H1 (cell line): Measurements from ENCODE around the gene FOXP2. TPM values are rescaled to one million over a fixed set of nuclear protein-coding genes. Genes with fewer than 3 reads are reported as not detected.
A peak's percentile ranks its signal among the peaks of the same experiment; 100 is the strongest.

ENCODE experiments used
- CTCF ChIA-PET: fragments of 300-600 bp; sonication (Branson Sonifier 250); formaldehyde crosslinking; loops from one replicate; lab custom pipeline; 2021; ENCODE audit not compliant: partially characterized antibody; lab: Charles Lee
- POLR2A ChIA-PET: fragments of 300-600 bp; sonication (Branson Sonifier 250); formaldehyde crosslinking; loops from one replicate; lab custom pipeline; 2021; ENCODE audit warnings: inconsistent platforms; ENCODE audit not compliant: partially characterized antibody; lab: Charles Lee
- DNase-seq, 2 experiments: peaks; one replicate each; pipeline versions ENCODE4 v3.0.0 to v3.0.0-alpha.2; 2010 to 2022; ENCODE audit warnings: low spot score in 2 of 2, low read depth in 1 of 2, mixed read lengths in 1 of 2
- FAIRE-seq: peaks from 2 replicates; lab custom pipeline; 2011; peaks lifted over from hg19 to GRCh38; lab: Jason Lieb, UNC
- H2AFZ ChIP-seq: 2 replicates; pipeline ENCODE4 v1.8.1; 2012; ENCODE audit warnings: low read length, inconsistent platforms
- H2AK5ac ChIP-seq: 2 replicates; pipeline ENCODE4 v1.6.1; 2013; ENCODE audit warnings: low read depth, low read length
- H2BK120ac ChIP-seq: replicated peaks from 2 replicates; pipeline ENCODE3; 2013; ENCODE audit warnings: low read depth, low read length, inconsistent platforms
- H2BK12ac ChIP-seq: 2 replicates; pipeline ENCODE4 v1.6.1; 2013; ENCODE audit warnings: low read depth, low read length
- H2BK15ac ChIP-seq: 2 replicates; pipeline ENCODE4 v1.6.1; 2013; ENCODE audit warnings: low read length
- H2BK20ac ChIP-seq: 2 replicates; pipeline ENCODE4 v1.6.1; 2013; ENCODE audit warnings: low read length
- H2BK5ac ChIP-seq: 2 replicates; pipeline ENCODE4 v1.6.1; 2013; ENCODE audit warnings: low read depth, low read length
- H3K14ac ChIP-seq: 2 replicates; pipeline ENCODE4 v1.6.1; 2013; ENCODE audit warnings: inconsistent platforms; ENCODE audit not compliant: insufficient read length
- H3K18ac ChIP-seq: 2 replicates; pipeline ENCODE4 v1.6.1; 2013; ENCODE audit warnings: low read length; ENCODE audit errors: extremely low read depth
- H3K23ac ChIP-seq: 2 replicates; pipeline ENCODE4 v1.6.1; 2013; ENCODE audit warnings: inconsistent platforms; ENCODE audit not compliant: insufficient read length
- H3K23me2 ChIP-seq: 2 replicates; pipeline ENCODE4 v1.6.1; 2013; ENCODE audit warnings: low read depth, low read length
- H3K27ac ChIP-seq: 2 replicates; pipeline ENCODE4 v1.6.1; 2011; ENCODE audit warnings: low read depth, low read length, inconsistent platforms
- H3K27me3 ChIP-seq, 4 experiments: replicated peaks in 1 of 4; 1 replicate in 1 of 4; 2 replicates in 3 of 4; pipeline versions ENCODE4 v1.6.1 to v1.8.1; 2011 to 2013; ENCODE audit warnings: low read length in 3 of 4, mild to moderate bottlenecking in 3 of 4, inconsistent platforms in 2 of 4, mixed read lengths in 2 of 4, moderate library complexity in 1 of 4; ENCODE audit not compliant: control insufficient read depth in 3 of 4, insufficient read depth in 3 of 4; ENCODE audit errors: extremely low read depth in 1 of 4
- H3K36me3 ChIP-seq, 4 experiments: 2 replicates each; pipeline versions ENCODE4 v1.6.1 to v1.8.1; 2011 to 2013; ENCODE audit warnings: mild to moderate bottlenecking in 4 of 4, low read length in 3 of 4, moderate library complexity in 2 of 4, control low read depth in 1 of 4, inconsistent platforms in 1 of 4; ENCODE audit not compliant: insufficient read depth in 4 of 4, control insufficient read depth in 2 of 4
- H3K4ac ChIP-seq: replicated peaks from 2 replicates; pipeline ENCODE3; 2013; ENCODE audit warnings: low read length, low read depth, mixed read lengths, inconsistent platforms; ENCODE audit not compliant: insufficient read length
- H3K4me1 ChIP-seq, 4 experiments: replicated peaks in 1 of 4; 1 replicate in 1 of 4; 2 replicates in 3 of 4; pipeline versions ENCODE4 v1.6.1 to v1.8.1; 2011 to 2013; ENCODE audit warnings: low read length in 3 of 4, inconsistent platforms in 2 of 4, mixed read lengths in 1 of 4; ENCODE audit not compliant: insufficient read depth in 4 of 4, control insufficient read depth in 3 of 4
- H3K4me2 ChIP-seq, 2 experiments: 2 replicates each; pipeline versions ENCODE4 v1.6.1 to v1.8.1; 2011 to 2013; ENCODE audit warnings: low read depth in 2 of 2, low read length in 2 of 2, control low read depth in 1 of 2, inconsistent platforms in 1 of 2, mild to moderate bottlenecking in 1 of 2; ENCODE audit not compliant: insufficient read depth in 1 of 2
- H3K4me3 ChIP-seq, 4 experiments: fragments of 200-600, 300-600 bp in 1 of 4; sonication (generic), shearing (Covaris generic), sonication (Bioruptor Twin) in 1 of 4; 2 replicates each; pipeline versions ENCODE4 v1.5.1 to v1.8.1; 2011 to 2016; ENCODE audit warnings: low read length in 4 of 4, low read depth in 3 of 4, control low read depth in 2 of 4, inconsistent platforms in 2 of 4, mild to moderate bottlenecking in 2 of 4, mixed read lengths in 1 of 4, moderate library complexity in 1 of 4; ENCODE audit not compliant: insufficient read depth in 2 of 4; ENCODE audit errors: extremely low read depth in 1 of 4
- H3K56ac ChIP-seq: replicated peaks from 2 replicates; pipeline ENCODE3; 2013; ENCODE audit warnings: low read depth, mild to moderate bottlenecking, mixed read lengths, low read length, inconsistent platforms; ENCODE audit not compliant: insufficient read length
- H3K79me1 ChIP-seq: 2 replicates; pipeline ENCODE4 v1.6.1; 2013; ENCODE audit warnings: low read depth, low read length, control low read depth
- H3K79me2 ChIP-seq, 2 experiments: 2 replicates each; pipeline versions ENCODE4 v1.6.1 to v1.8.1; 2012 to 2013; ENCODE audit warnings: low read length in 2 of 2, mild to moderate bottlenecking in 2 of 2, inconsistent platforms in 1 of 2; ENCODE audit not compliant: insufficient read depth in 2 of 2, control insufficient read depth in 1 of 2
- H3K9ac ChIP-seq, 4 experiments: replicated peaks in 1 of 4; 1 replicate in 1 of 4; 2 replicates in 3 of 4; pipeline versions ENCODE4 v1.6.1 to v1.8.1; 2011 to 2013; ENCODE audit warnings: low read depth in 3 of 4, low read length in 3 of 4, control low read depth in 2 of 4, mild to moderate bottlenecking in 2 of 4, moderate library complexity in 2 of 4, inconsistent platforms in 1 of 4; ENCODE audit errors: extremely low read depth in 1 of 4
- H3K9me3 ChIP-seq, 2 experiments: 2 replicates each; pipeline versions ENCODE4 v1.6.1 to v1.8.1; 2012 to 2013; ENCODE audit warnings: mild to moderate bottlenecking in 2 of 2, moderate library complexity in 2 of 2, control low read depth in 1 of 2, inconsistent platforms in 1 of 2, low read depth in 1 of 2, low read length in 1 of 2, mixed read lengths in 1 of 2; ENCODE audit not compliant: insufficient read depth in 2 of 2
- H4K20me1 ChIP-seq, 2 experiments: replicated peaks in 1 of 2; 2 replicates each; pipeline versions ENCODE3 to v1.8.1; 2011 to 2013; ENCODE audit warnings: inconsistent platforms in 2 of 2, low read length in 2 of 2, mild to moderate bottlenecking in 1 of 2; ENCODE audit not compliant: insufficient read depth in 2 of 2, control insufficient read depth in 1 of 2
- H4K5ac ChIP-seq: 2 replicates; pipeline ENCODE4 v1.6.1; 2013; ENCODE audit warnings: low read length, low read depth, mixed read lengths, inconsistent platforms; ENCODE audit not compliant: insufficient read length
- H4K8ac ChIP-seq: 2 replicates; pipeline ENCODE4 v1.8.0; 2013; ENCODE audit warnings: mild to moderate bottlenecking, moderate library complexity, low read length, inconsistent platforms; ENCODE audit not compliant: insufficient read depth; ENCODE audit errors: extremely low read depth
- H4K91ac ChIP-seq: replicated peaks from 2 replicates; pipeline ENCODE3; 2013; ENCODE audit warnings: low read length, mixed read lengths, inconsistent platforms; ENCODE audit not compliant: insufficient read length
- ASH2L ChIP-seq: fragments of 200-600, 300-600 bp; sonication (generic); IDR thresholded peaks from one replicate; pipeline ENCODE4 v1.7.1; 2017; ENCODE audit warnings: low read length
- ATF3 ChIP-seq: IDR thresholded peaks from 2 replicates; pipeline ENCODE4 v1.6.1; 2011; ENCODE audit warnings: low read depth, mild to moderate bottlenecking, low read length; ENCODE audit not compliant: insufficient read depth
- BRCA1 ChIP-seq: IDR thresholded peaks from 2 replicates; pipeline ENCODE4 v1.6.1; 2012; ENCODE audit warnings: low read depth, low read length, improper control_type of control experiment
- CBX8 ChIP-seq: fragments of 300-800, 300-1000 bp; sonication (generic); IDR thresholded peaks from 2 replicates; pipeline ENCODE4 v1.7.1; 2016; ENCODE audit warnings: low read depth, low read length, borderline replicate concordance
- E2F6 ChIP-seq: IDR thresholded peaks from 2 replicates; pipeline ENCODE4 v1.6.1; 2012; ENCODE audit warnings: inconsistent platforms
- KDM1A ChIP-seq: fragments of 200-600, 300-600 bp; sonication (generic); IDR thresholded peaks from 2 replicates; pipeline ENCODE4 v1.7.1; 2016; ENCODE audit warnings: mild to moderate bottlenecking, low read length, borderline replicate concordance
- KDM4A ChIP-seq: IDR thresholded peaks from one replicate; pipeline ENCODE4 v1.7.1; 2012; ENCODE audit warnings: low read depth, mild to moderate bottlenecking, moderate library complexity, low read length, inconsistent platforms; ENCODE audit not compliant: severe bottlenecking
- NANOG ChIP-seq: IDR thresholded peaks from 2 replicates; pipeline ENCODE4 v1.6.1; 2011; ENCODE audit warnings: low read length, low read depth, mild to moderate bottlenecking, inconsistent platforms; ENCODE audit not compliant: insufficient read depth, poor library complexity, severe bottlenecking
- RFX5 ChIP-seq: IDR thresholded peaks from 2 replicates; pipeline ENCODE4 v1.6.1; 2011; ENCODE audit warnings: low read depth, low read length, improper control_type of control experiment, borderline replicate concordance
- SP1 ChIP-seq: IDR thresholded peaks from 2 replicates; pipeline ENCODE4 v1.6.1; 2011; ENCODE audit warnings: low read depth, low read length
- SP4 ChIP-seq: IDR thresholded peaks from 2 replicates; pipeline ENCODE4 v1.6.1; 2012; ENCODE audit warnings: low read length, inconsistent platforms
- TBP ChIP-seq: IDR thresholded peaks from 2 replicates; pipeline ENCODE4 v1.6.1; 2011; ENCODE audit warnings: low read depth, low read length, improper control_type of control experiment
- TCF12 ChIP-seq: IDR thresholded peaks from 2 replicates; pipeline ENCODE4 v1.6.1; 2011; ENCODE audit warnings: low read depth, mild to moderate bottlenecking, low read length
- WGBS, 2 experiments: shearing (Covaris generic) in 1 of 2; methylation state at CpG; one replicate each; pipeline versions ENCODE4 v1.1.6 to v1.1.7; 2013 to 2015; ENCODE audit warnings: low lambda C conversion rate in 2 of 2, mixed read lengths in 2 of 2, inconsistent platforms in 1 of 2, low coverage in 1 of 2, missing lambda C conversion rate in 1 of 2; ENCODE audit not compliant: insufficient replicate concordance in 2 of 2, insufficient coverage in 1 of 2, insufficient read length in 1 of 2; ENCODE audit errors: extremely low coverage in 1 of 2, missing lambda C conversion rate in 1 of 2; 5-methylcytosine and 5-hydroxymethylcytosine counted together
- polyA plus RNA-seq, 7 experiments: library from polyadenylated mRNA; depleted of rRNA in 3 of 7; stranded (reverse) in 5 of 7; unstranded in 2 of 7; fragments of >200 nt in 5 of 7; fragments of 200-250 nt in 2 of 7; gene quantifications; 1 replicate in 5 of 7; 2 replicates in 1 of 7; 4 replicates in 1 of 7; pipeline versions ENCODE4 v1.2.1 to v1.2.3, GENCODE V29; 2011 to 2013; ENCODE audit warnings: missing spikeins in 2 of 7, mixed read lengths in 2 of 7
- total RNA-seq: library from RNA; stranded (reverse); fragmentation: NEBNext Ultra II Directional; extraction: Animal tissue kit (Norgen Biotek cat#: 25700); gene quantifications from 2 replicates; pipeline ENCODE4 v1.2.1, GENCODE V29; 2021

Gene FOXP2
- total and polyA plus RNA-seq, 2 of the 8 experiments (the other 6 are each of a cell fraction or from before 2014, with no cell fraction given) = 0.09 to 0.43 TPM

- no peaks in the 10 kb centered on the region for H3K9me3 ChIP-seq
- H3K27me3 ChIP-seq = no peaks in the 10 kb centered on the region
- H3K23me2 ChIP-seq = no peaks in the 10 kb centered on the region
- no peak overlapping the region for H2AK5ac ChIP-seq
- H3K4me1 ChIP-seq = no peaks in the 10 kb centered on the region; a peak in 1 of 7 replicates
- ChIA-PET POLR2A (no interaction called here), CTCF (no interaction called here)
- no peak overlapping the region for H3K4ac ChIP-seq
- 68% methylated on average over 2 of the region's 2 CpGs; no CpG with 5 or more reads in 1 of the 2 experiments for WGBS, 2 experiments
- no peak overlapping the region for H3K4me2 ChIP-seq
- H3K27ac ChIP-seq = no peak overlapping the region
- H2BK15ac ChIP-seq = no peak overlapping the region
- H3K18ac ChIP-seq = no peak overlapping the region
- peak; percentile 28 for FAIRE-seq
- H3K23ac ChIP-seq = no peak overlapping the region
- no peak overlapping the region for H3K4me3 ChIP-seq
- H3K79me2 ChIP-seq = no peaks in the 10 kb centered on the region
- no peak overlapping the region for H2BK12ac ChIP-seq
- H2BK120ac ChIP-seq = no peak overlapping the region
- H4K8ac ChIP-seq = no peak overlapping the region
- H3K79me1 ChIP-seq = no peaks in the 10 kb centered on the region
- H2AFZ ChIP-seq = no peak overlapping the region
- H3K56ac ChIP-seq = no peak overlapping the region
- no peaks in the 10 kb centered on the region for H3K36me3 ChIP-seq
- no peak overlapping the region for H3K14ac ChIP-seq
- H4K5ac ChIP-seq = no peak overlapping the region
- H2BK20ac ChIP-seq = no peak overlapping the region
- H4K91ac ChIP-seq = no peak overlapping the region
- DNase-seq = no peak
- H3K9ac ChIP-seq = no peak overlapping the region
- no peaks in the 10 kb centered on the region for H4K20me1 ChIP-seq
- TF ChIP-seq RFX5 (no peak), SP4 (no peak), TBP (no peak), SP1 (no peak), TCF12 (no peak), BRCA1 (no peak), ATF3 (no peak), CBX8 (no peak), NANOG (no peak), ASH2L (no peak), KDM1A (no peak), E2F6 (no peak), KDM4A (no peak)
- TF ChIP-seq, all 59 proteins: peak for 0
- no peak overlapping the region for H2BK5ac ChIP-seq
Observed at GRCh38 chr7:114574384-114574783, 159.8 kb downstream of the FOXP2 start.
